PC-3 (cell line): ENCODE measurements around the gene ULBP3.

Experiments used
- CTCF ChIP-seq: fragments of 300-600 bp; sonication (generic); conservative IDR thresholded peaks from 2 replicates; pipeline ENCODE4 v1.5.1; 2017; ENCODE audit warnings: antibody characterized with exemption, low read depth, mild to moderate bottlenecking, low read length
- EZH2 ChIP-seq: fragments of 300-600 bp; sonication (generic); IDR thresholded peaks from one replicate; pipeline ENCODE4 v1.6.1; 2017; ENCODE audit warnings: antibody characterized with exemption, mild to moderate bottlenecking, low read length; ENCODE audit not compliant: unreplicated experiment
- EZH2phosphoT487 ChIP-seq: fragments of 300-600 bp; sonication (generic); IDR thresholded peaks from 2 replicates; pipeline ENCODE4 v1.6.1; 2018; ENCODE audit warnings: mild to moderate bottlenecking, antibody characterized with exemption, low read length, borderline replicate concordance

GRCh38 chr6:150086026-150086425 is 17.1 kb upstream of the ULBP3 start:
- TF ChIP-seq CTCF, result no peak
- no peak for TF ChIP-seq EZH2
- no peak for TF ChIP-seq EZH2phosphoT487
